WTC11 (cell line): ENCODE data around the gene HIPK3. TPM values are rescaled to one million over a fixed set of nuclear protein-coding genes. Genes with fewer than 3 reads are reported as not detected.

Source experiments
- ATAC-seq: fragments of 200-7000 bp; cut with Tn5 transposase; 2 replicates; pipeline ENCODE4 v1.10.0; 2021; ENCODE audit warnings: mild to moderate bottlenecking, moderate library complexity
- CTCF ChIA-PET: fragments of 300-600 bp; sonication (Branson Sonifier 250); formaldehyde crosslinking; loops from one replicate; lab custom pipeline; 2021; ENCODE audit warnings: antibody characterized with exemption; lab: Charles Lee
- POLR2A ChIA-PET: fragments of 350-600 bp; sonication (Branson Sonifier 250); formaldehyde crosslinking; loops from one replicate; lab custom pipeline; 2021; ENCODE audit warnings: antibody characterized with exemption; lab: Charles Lee
- DNase-seq: peaks from one replicate; pipeline ENCODE4 v3.0.0; 2021; ENCODE audit warnings: low spot score
- H3K27ac Mint-ChIP-seq: 2 replicates; pipeline ENCODE4 v1.8.0; 2021; ENCODE audit warnings: mixed read lengths
- H3K27me3 Mint-ChIP-seq: 2 replicates; pipeline ENCODE4 v1.8.0; 2021; ENCODE audit warnings: low read depth, mild to moderate bottlenecking, moderate library complexity, mixed read lengths
- H3K36me3 Mint-ChIP-seq: 2 replicates; pipeline ENCODE4 v1.8.0; 2021; ENCODE audit warnings: mixed read lengths
- H3K4me1 Mint-ChIP-seq: 2 replicates; pipeline ENCODE4 v1.8.0; 2022; ENCODE audit warnings: mixed read lengths
- H3K4me3 Mint-ChIP-seq: 2 replicates; pipeline ENCODE4 v1.8.0; 2021; ENCODE audit warnings: mild to moderate bottlenecking, moderate library complexity, mixed read lengths
- H3K9me3 Mint-ChIP-seq: 2 replicates; pipeline ENCODE4 v1.8.0; 2021; ENCODE audit warnings: mixed read lengths
- ELF4 ChIP-seq: sonication (generic); formaldehyde crosslinking; IDR thresholded peaks from 2 replicates; pipeline ENCODE4 v1.8.1; 2022; ENCODE audit warnings: low read depth, mild to moderate bottlenecking, moderate library complexity, missing genetic modification reagents
- EMX1 ChIP-seq: fragments of 250-450 bp; sonication (Bioruptor Pico); IDR thresholded peaks from 2 replicates; pipeline ENCODE4 v1.8.0; 2021; ENCODE audit warnings: mild to moderate bottlenecking
- FOXJ3 ChIP-seq: sonication (generic); formaldehyde crosslinking; IDR thresholded peaks from 2 replicates; pipeline ENCODE4 v1.9.0; 2021; ENCODE audit warnings: missing genetic modification reagents, mild to moderate bottlenecking, borderline replicate concordance
- JUN ChIP-seq: sonication (generic); formaldehyde crosslinking; IDR thresholded peaks from 2 replicates; pipeline ENCODE4 v1.8.0; 2023; ENCODE audit warnings: mild to moderate bottlenecking, missing genetic modification reagents
- MLX ChIP-seq: sonication (generic); formaldehyde crosslinking; IDR thresholded peaks from 2 replicates; pipeline ENCODE4 v1.8.1; 2023; ENCODE audit warnings: mild to moderate bottlenecking, missing genetic modification reagents, moderate library complexity
- NR1H2 ChIP-seq: sonication (generic); formaldehyde crosslinking; IDR thresholded peaks from 2 replicates; pipeline ENCODE4 v1.9.0; 2021; ENCODE audit warnings: mild to moderate bottlenecking, moderate library complexity, missing genetic modification reagents
- PRRX2 ChIP-seq: fragments of 250-450 bp; sonication (Bioruptor Pico); IDR thresholded peaks from 2 replicates; pipeline ENCODE4 v1.8.0; 2021; ENCODE audit warnings: mild to moderate bottlenecking
- STAT6 ChIP-seq: sonication (generic); formaldehyde crosslinking; conservative IDR thresholded peaks from 2 replicates; pipeline ENCODE4 v1.8.1; 2023; ENCODE audit warnings: mild to moderate bottlenecking, low read depth, missing genetic modification reagents, moderate library complexity
- TEAD4 ChIP-seq: sonication (generic); formaldehyde crosslinking; IDR thresholded peaks from 2 replicates; pipeline ENCODE4 v1.8.0; 2022; ENCODE audit warnings: mild to moderate bottlenecking, missing genetic modification reagents
- USF1 ChIP-seq: sonication (generic); formaldehyde crosslinking; IDR thresholded peaks from 2 replicates; pipeline ENCODE4 v1.8.0; 2022; ENCODE audit warnings: mild to moderate bottlenecking, missing genetic modification reagents
- ZNF232 ChIP-seq: sonication (generic); formaldehyde crosslinking; IDR thresholded peaks from 2 replicates; pipeline ENCODE4 v1.8.0; 2022; ENCODE audit warnings: mild to moderate bottlenecking, missing genetic modification reagents
- ZNF416 ChIP-seq: fragments of 250-450 bp; sonication (Bioruptor Pico); IDR thresholded peaks from 2 replicates; pipeline ENCODE4 v1.9.0; 2021; ENCODE audit warnings: mild to moderate bottlenecking, inconsistent platforms
- total RNA-seq: library from RNA; stranded (reverse); gene quantifications from 3 replicates; pipeline ENCODE4 v1.2.3, GENCODE V29; 2021

HIPK3 gene
- total RNA-seq, 1 experiment from 2014 or later: 24.1 TPM

GRCh38 chr11:33222052-33222750 lies 35.0 kb upstream of the HIPK3 start (continued):
- TF ChIP-seq PRRX2 (CRISPR knock-in tag): no peak
- TF ChIP-seq FOXJ3 (CRISPR knock-in tag): no peak
- no peak for TF ChIP-seq ZNF416 (CRISPR knock-in tag)
- TF ChIP-seq ELF4: no peak

GRCh38 chr11:33225371-33225770 lies 31.8 kb upstream of the HIPK3 start:
- H3K27ac Mint-ChIP-seq: no peak overlapping the region
- H3K4me3 Mint-ChIP-seq: no peak overlapping the region
- ATAC-seq (no peak), DNase-seq (no peak)
- H3K4me1 Mint-ChIP-seq: no peaks in the 10 kb centered on the region
- CTCF ChIA-PET: no interaction called here
- POLR2A ChIA-PET: no interaction called here
- no peaks in the 10 kb centered on the region for H3K36me3 Mint-ChIP-seq
- no peaks in the 10 kb centered on the region for H3K27me3 Mint-ChIP-seq
- H3K9me3 Mint-ChIP-seq: no peaks in the 10 kb centered on the region
- TF ChIP-seq MLX: no peak
- TF ChIP-seq STAT6: no peak
- TF ChIP-seq, all 79 proteins: peak for 0

GRCh38 chr11:33227578-33228261 lies 29.5 kb upstream of the HIPK3 start:
- Mint-ChIP-seq H3K4me1 (no peaks in the 10 kb centered on the region), H3K4me3 (no peak overlapping the region), H3K36me3 (no peaks in the 10 kb centered on the region), H3K27me3 (no peaks in the 10 kb centered on the region), H3K9me3 (no peaks in the 10 kb centered on the region), H3K27ac (no peak overlapping the region; the same call in 1 of the 2 replicates)
- DNase-seq (no peak), ATAC-seq (no peak)
- ChIA-PET CTCF (no interaction called here), POLR2A (no interaction called here)
- no peak for TF ChIP-seq NR1H2 (CRISPR knock-in tag)
- no peak for TF ChIP-seq USF1 (CRISPR knock-in tag)
- no peak for TF ChIP-seq ZNF232 (CRISPR knock-in tag)
- no peak for TF ChIP-seq JUN (CRISPR knock-in tag)

- CTCF ChIA-PET: no interaction called here
- POLR2A ChIA-PET: no interaction called here
- no peak overlapping the region for H3K4me3 Mint-ChIP-seq
- no peak overlapping the region for H3K27ac Mint-ChIP-seq
- H3K36me3 Mint-ChIP-seq: no peaks in the 10 kb centered on the region
- H3K27me3 Mint-ChIP-seq: no peaks in the 10 kb centered on the region
- TF ChIP-seq TEAD4 (no peak), MLX (no peak), EMX1 (CRISPR knock-in tag) (no peak)
- TF ChIP-seq, all 79 proteins: peak for 0
- no peak for DNase-seq
- no peak for ATAC-seq
- Mint-ChIP-seq H3K9me3 (no peaks in the 10 kb centered on the region), H3K4me1 (no peaks in the 10 kb centered on the region)
These were observed 22.6 kb upstream of the HIPK3 start for GRCh38 chr11:33234397-33235190.
